ENCODE data around the gene MYO5C. TPM values are rescaled to one million over a fixed set of nuclear protein-coding genes. Genes with fewer than 3 reads are reported as not detected.

MYO5C gene
- total and polyA plus RNA-seq, 2 of the 13 experiments (the other 11 are each of a cell fraction or from before 2014, with no cell fraction given), result 15.7 to 23.7 TPM

DNA sequence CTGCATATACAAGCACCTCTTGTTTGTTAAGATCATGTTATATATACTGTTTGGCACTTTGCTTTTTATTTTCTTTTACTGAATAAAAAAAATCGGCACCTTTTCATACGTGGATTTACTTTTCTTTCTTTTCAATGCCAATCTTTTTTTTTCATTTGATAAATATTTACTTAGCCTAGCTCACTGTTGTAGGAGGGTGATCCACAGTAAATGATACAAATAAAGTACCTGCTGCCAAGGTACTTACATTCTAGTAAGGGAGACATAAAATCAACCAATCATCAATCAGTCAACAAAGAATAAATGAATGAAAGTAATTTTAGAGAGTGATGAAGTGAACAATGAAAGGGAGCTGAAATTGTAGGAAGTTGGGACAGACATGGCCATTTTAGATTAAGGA lies 122.7 kb downstream of the MYO5C start:
- no peaks in the 10 kb centered on the region for H3K27me3 ChIP-seq (ENCODE audit: control insufficient read depth in 1 of 2, insufficient read depth in 2 of 2, low read length in 2 of 2)
- DNase-seq (ENCODE audit: low spot score) (no peak), FAIRE-seq (no peak), ATAC-seq (no peak)
- TF ChIP-seq, protein P1, sequence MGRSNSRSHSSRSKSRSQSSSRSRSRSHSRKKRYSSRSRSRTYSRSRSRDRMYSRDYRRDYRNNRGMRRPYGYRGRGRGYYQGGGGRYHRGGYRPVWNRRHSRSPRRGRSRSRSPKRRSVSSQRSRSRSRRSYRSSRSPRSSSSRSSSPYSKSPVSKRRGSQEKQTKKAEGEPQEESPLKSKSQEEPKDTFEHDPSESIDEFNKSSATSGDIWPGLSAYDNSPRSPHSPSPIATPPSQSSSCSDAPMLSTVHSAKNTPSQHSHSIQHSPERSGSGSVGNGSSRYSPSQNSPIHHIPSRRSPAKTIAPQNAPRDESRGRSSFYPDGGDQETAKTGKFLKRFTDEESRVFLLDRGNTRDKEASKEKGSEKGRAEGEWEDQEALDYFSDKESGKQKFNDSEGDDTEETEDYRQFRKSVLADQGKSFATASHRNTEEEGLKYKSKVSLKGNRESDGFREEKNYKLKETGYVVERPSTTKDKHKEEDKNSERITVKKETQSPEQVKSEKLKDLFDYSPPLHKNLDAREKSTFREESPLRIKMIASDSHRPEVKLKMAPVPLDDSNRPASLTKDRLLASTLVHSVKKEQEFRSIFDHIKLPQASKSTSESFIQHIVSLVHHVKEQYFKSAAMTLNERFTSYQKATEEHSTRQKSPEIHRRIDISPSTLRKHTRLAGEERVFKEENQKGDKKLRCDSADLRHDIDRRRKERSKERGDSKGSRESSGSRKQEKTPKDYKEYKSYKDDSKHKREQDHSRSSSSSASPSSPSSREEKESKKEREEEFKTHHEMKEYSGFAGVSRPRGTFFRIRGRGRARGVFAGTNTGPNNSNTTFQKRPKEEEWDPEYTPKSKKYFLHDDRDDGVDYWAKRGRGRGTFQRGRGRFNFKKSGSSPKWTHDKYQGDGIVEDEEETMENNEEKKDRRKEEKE (IDR thresholded peaks at IDR 0.05), result no peak
- TF ChIP-seq SRF (IDR thresholded peaks at IDR 0.05; ENCODE audit: low read depth, low read length) (no peak), EEA1 (CRISPR knock-in tag; IDR thresholded peaks at IDR 0.05; ENCODE audit: borderline replicate concordance) (no peak), POLR2G (IDR thresholded peaks at IDR 0.05; ENCODE audit: low read depth, low read length) (no peak), ZMYM4 (CRISPR knock-in tag; IDR thresholded peaks at IDR 0.05) (no peak)
- TF ChIP-seq, protein P2, sequence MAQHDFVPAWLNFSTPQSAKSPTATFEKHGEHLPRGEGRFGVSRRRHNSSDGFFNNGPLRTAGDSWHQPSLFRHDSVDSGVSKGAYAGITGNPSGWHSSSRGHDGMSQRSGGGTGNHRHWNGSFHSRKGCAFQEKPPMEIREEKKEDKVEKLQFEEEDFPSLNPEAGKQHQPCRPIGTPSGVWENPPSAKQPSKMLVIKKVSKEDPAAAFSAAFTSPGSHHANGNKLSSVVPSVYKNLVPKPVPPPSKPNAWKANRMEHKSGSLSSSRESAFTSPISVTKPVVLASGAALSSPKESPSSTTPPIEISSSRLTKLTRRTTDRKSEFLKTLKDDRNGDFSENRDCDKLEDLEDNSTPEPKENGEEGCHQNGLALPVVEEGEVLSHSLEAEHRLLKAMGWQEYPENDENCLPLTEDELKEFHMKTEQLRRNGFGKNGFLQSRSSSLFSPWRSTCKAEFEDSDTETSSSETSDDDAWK (CRISPR knock-in tag; IDR thresholded peaks at IDR 0.05), result no peak
- ChIA-PET CTCF (ENCODE audit: low intra/inter-chr PET ratio, low total read pairs) (no interaction called here), POLR2A (no interaction called here)
- no peaks in the 10 kb centered on the region for H3K9me3 ChIP-seq (ENCODE audit: low read length)
- H3K36me3 ChIP-seq (replicated peaks in 1 of 2; ENCODE audit: control insufficient read depth in 1 of 2, insufficient read depth in 2 of 2, low read length in 2 of 2), result no peaks in the 10 kb centered on the region
- in situ Hi-C loops (cut with HindIII; ENCODE audit: extremely low pct_ligation_motif_present, low pct_unique_long_range_greater_than_20kb) (no loop called here), intact Hi-C loops (cut with micrococcal nuclease; ENCODE audit: unreplicated experiment) (no loop called here)
- BruUV-seq (replicated peaks), result no TSS peak
- no peak overlapping the region for H2AFZ ChIP-seq (ENCODE audit: low read length)
- H3K4me2 ChIP-seq (ENCODE audit: low read depth, low read length), result no peak overlapping the region
- H3K4me3 ChIP-seq (replicated peaks in 1 of 3; ENCODE audit: insufficient read depth in 1 of 3, low read depth in 2 of 3, low read length in 3 of 3), result no peak overlapping the region
- H3K27ac ChIP-seq (ENCODE audit: extremely low read length, insufficient read depth, low read length), result no peak overlapping the region
- H3K9ac ChIP-seq (ENCODE audit: insufficient read depth, low read depth, low read length), result no peak overlapping the region
- H3K79me2 ChIP-seq (ENCODE audit: insufficient read depth, low read length), result no peaks in the 10 kb centered on the region
- H4K20me1 ChIP-seq (ENCODE audit: insufficient read depth, low read length), result no peaks in the 10 kb centered on the region
- WGBS (ENCODE audit: low lambda C conversion rate), result 85% methylated on average over 2 of the region's 2 CpGs
- peaks cover 2% of the 10 kb centered on the region; the same call in 1 of the 2 replicates for H3K4me1 ChIP-seq (ENCODE audit: insufficient read depth, low read length)
